ES-I3 (cell line): ENCODE results near the gene BET1.

Experiments used
- H3K36me3 ChIP-seq: 2 replicates; pipeline ENCODE4 v1.6.1; 2013; ENCODE audit warnings: mild to moderate bottlenecking, low read length, control low read depth, moderate library complexity; ENCODE audit not compliant: insufficient read depth
- H3K4me1 ChIP-seq: 2 replicates; pipeline ENCODE4 v1.6.1; 2013; ENCODE audit warnings: mild to moderate bottlenecking, control low read depth, low read length; ENCODE audit not compliant: insufficient read depth
- H3K9ac ChIP-seq: 2 replicates; pipeline ENCODE4 v1.6.1; 2013; ENCODE audit warnings: low read depth, mild to moderate bottlenecking, low read length, moderate library complexity
- H3K9me3 ChIP-seq: 2 replicates; pipeline ENCODE4 v1.6.1; 2013; ENCODE audit warnings: mild to moderate bottlenecking, low read length, moderate library complexity; ENCODE audit not compliant: control insufficient read depth, insufficient read depth

Gene BET1

GRCh38 chr7:94004024-94004951 lies at the start of gene BET1:
Gene BET1, minus strand, starts transcription at chr7:94004355. Its CDS starts 139 bp downstream, at chr7:94004216.
- Histone ChIP-seq H3K36me3 (no peaks in the 10 kb centered on the region), H3K9me3 (no peaks in the 10 kb centered on the region), H3K9ac (peak within 1 kb of the TSS; percentile 80), H3K4me1 (no peaks in the 10 kb centered on the region; the same call in 1 of the 2 replicates)

GRCh38 chr7:94053532-94053931 lies 49.4 kb upstream of the BET1 start:
- no peaks in the 10 kb centered on the region for H3K36me3 ChIP-seq
- H3K9ac ChIP-seq: no peak overlapping the region
- H3K9me3 ChIP-seq: peaks cover 4% of the 10 kb centered on the region
- peaks cover 20% of the 10 kb centered on the region; the same call in 1 of the 2 replicates for H3K4me1 ChIP-seq

GRCh38 chr7:94052398-94053180 lies 48.4 kb upstream of the BET1 start:
- Histone ChIP-seq H3K36me3 (no peaks in the 10 kb centered on the region), H3K9me3 (peaks cover 4% of the 10 kb centered on the region), H3K9ac (no peak overlapping the region), H3K4me1 (peaks cover 20% of the 10 kb centered on the region; the same call in 1 of the 2 replicates)

GRCh38 chr7:94050046-94050445 lies 45.9 kb upstream of the BET1 start:
- H3K9me3 ChIP-seq: no peaks in the 10 kb centered on the region
- H3K36me3 ChIP-seq: no peaks in the 10 kb centered on the region
- peaks cover 20% of the 10 kb centered on the region; the same call in 1 of the 2 replicates for H3K4me1 ChIP-seq
- no peak overlapping the region for H3K9ac ChIP-seq

GRCh38 chr7:94049615-94050014 lies 45.5 kb upstream of the BET1 start:
- no peaks in the 10 kb centered on the region for H3K9me3 ChIP-seq
- H3K9ac ChIP-seq: no peak overlapping the region
- H3K4me1 ChIP-seq: peaks cover 20% of the 10 kb centered on the region; the same call in 1 of the 2 replicates

GRCh38 chr7:94048755-94049154 lies 44.6 kb upstream of the BET1 start:
- Histone ChIP-seq H3K4me1 (peaks cover 20% of the 10 kb centered on the region; the same call in 1 of the 2 replicates), H3K9ac (no peak overlapping the region), H3K36me3 (no peaks in the 10 kb centered on the region), H3K9me3 (no peaks in the 10 kb centered on the region)

More at GRCh38 chr7:94049615-94050014, 45.5 kb upstream of the BET1 start:
- H3K36me3 ChIP-seq: no peaks in the 10 kb centered on the region

GRCh38 chr7:94047956-94048355 lies 43.8 kb upstream of the BET1 start:
- H3K36me3 ChIP-seq: no peaks in the 10 kb centered on the region
- no peaks in the 10 kb centered on the region for H3K9me3 ChIP-seq
- peaks cover 20% of the 10 kb centered on the region; the same call in 1 of the 2 replicates for H3K4me1 ChIP-seq
- no peak overlapping the region for H3K9ac ChIP-seq

- Histone ChIP-seq H3K36me3 (no peaks in the 10 kb centered on the region), H3K9me3 (no peaks in the 10 kb centered on the region), H3K9ac (no peak overlapping the region), H3K4me1 (peaks cover 10% of the 10 kb centered on the region; the same call in 1 of the 2 replicates)
Measured at GRCh38 chr7:94045581-94045980, 41.4 kb upstream of the BET1 start.

- H3K36me3 ChIP-seq: no peaks in the 10 kb centered on the region
- no peaks in the 10 kb centered on the region for H3K9me3 ChIP-seq
- no peak overlapping the region for H3K9ac ChIP-seq
- H3K4me1 ChIP-seq: peaks cover 7% of the 10 kb centered on the region; the same call in 1 of the 2 replicates
Measured at GRCh38 chr7:94044806-94045205, 40.7 kb upstream of the BET1 start.

GRCh38 chr7:94043299-94043698 lies 39.1 kb upstream of the BET1 start:
- Histone ChIP-seq H3K9ac (no peak overlapping the region), H3K36me3 (no peaks in the 10 kb centered on the region), H3K9me3 (no peaks in the 10 kb centered on the region), H3K4me1 (no peaks in the 10 kb centered on the region; the same call in 1 of the 2 replicates)

GRCh38 chr7:94042381-94042780 lies 38.2 kb upstream of the BET1 start:
- Histone ChIP-seq H3K9me3 (no peaks in the 10 kb centered on the region), H3K9ac (no peak overlapping the region), H3K4me1 (no peaks in the 10 kb centered on the region; the same call in 1 of the 2 replicates), H3K36me3 (no peaks in the 10 kb centered on the region)

GRCh38 chr7:94041529-94041928 lies 37.4 kb upstream of the BET1 start:
- no peak overlapping the region for H3K9ac ChIP-seq
- H3K9me3 ChIP-seq: no peaks in the 10 kb centered on the region
- no peaks in the 10 kb centered on the region; the same call in 1 of the 2 replicates for H3K4me1 ChIP-seq
- H3K36me3 ChIP-seq: no peaks in the 10 kb centered on the region

GRCh38 chr7:94040254-94040653 lies 36.1 kb upstream of the BET1 start:
- Histone ChIP-seq H3K4me1 (no peaks in the 10 kb centered on the region; the same call in 1 of the 2 replicates), H3K9ac (no peak overlapping the region), H3K36me3 (no peaks in the 10 kb centered on the region)

GRCh38 chr7:94039368-94040035 lies 35.3 kb upstream of the BET1 start:
- no peaks in the 10 kb centered on the region; the same call in 1 of the 2 replicates for H3K4me1 ChIP-seq
- H3K36me3 ChIP-seq: no peaks in the 10 kb centered on the region
- no peak overlapping the region for H3K9ac ChIP-seq
- H3K9me3 ChIP-seq: no peaks in the 10 kb centered on the region

More at GRCh38 chr7:94040254-94040653, 36.1 kb upstream of the BET1 start:
- no peaks in the 10 kb centered on the region for H3K9me3 ChIP-seq
